GM15510 (cell line): ENCODE measurements around the gene PPL.

Experiments used
- POLR2A ChIP-seq: IDR thresholded peaks from 3 replicates; pipeline ENCODE4 v1.6.1; 2011; ENCODE audit warnings: borderline replicate concordance; ENCODE audit not compliant: insufficient read length; ENCODE audit errors: extremely low read depth

Gene PPL, protein sequence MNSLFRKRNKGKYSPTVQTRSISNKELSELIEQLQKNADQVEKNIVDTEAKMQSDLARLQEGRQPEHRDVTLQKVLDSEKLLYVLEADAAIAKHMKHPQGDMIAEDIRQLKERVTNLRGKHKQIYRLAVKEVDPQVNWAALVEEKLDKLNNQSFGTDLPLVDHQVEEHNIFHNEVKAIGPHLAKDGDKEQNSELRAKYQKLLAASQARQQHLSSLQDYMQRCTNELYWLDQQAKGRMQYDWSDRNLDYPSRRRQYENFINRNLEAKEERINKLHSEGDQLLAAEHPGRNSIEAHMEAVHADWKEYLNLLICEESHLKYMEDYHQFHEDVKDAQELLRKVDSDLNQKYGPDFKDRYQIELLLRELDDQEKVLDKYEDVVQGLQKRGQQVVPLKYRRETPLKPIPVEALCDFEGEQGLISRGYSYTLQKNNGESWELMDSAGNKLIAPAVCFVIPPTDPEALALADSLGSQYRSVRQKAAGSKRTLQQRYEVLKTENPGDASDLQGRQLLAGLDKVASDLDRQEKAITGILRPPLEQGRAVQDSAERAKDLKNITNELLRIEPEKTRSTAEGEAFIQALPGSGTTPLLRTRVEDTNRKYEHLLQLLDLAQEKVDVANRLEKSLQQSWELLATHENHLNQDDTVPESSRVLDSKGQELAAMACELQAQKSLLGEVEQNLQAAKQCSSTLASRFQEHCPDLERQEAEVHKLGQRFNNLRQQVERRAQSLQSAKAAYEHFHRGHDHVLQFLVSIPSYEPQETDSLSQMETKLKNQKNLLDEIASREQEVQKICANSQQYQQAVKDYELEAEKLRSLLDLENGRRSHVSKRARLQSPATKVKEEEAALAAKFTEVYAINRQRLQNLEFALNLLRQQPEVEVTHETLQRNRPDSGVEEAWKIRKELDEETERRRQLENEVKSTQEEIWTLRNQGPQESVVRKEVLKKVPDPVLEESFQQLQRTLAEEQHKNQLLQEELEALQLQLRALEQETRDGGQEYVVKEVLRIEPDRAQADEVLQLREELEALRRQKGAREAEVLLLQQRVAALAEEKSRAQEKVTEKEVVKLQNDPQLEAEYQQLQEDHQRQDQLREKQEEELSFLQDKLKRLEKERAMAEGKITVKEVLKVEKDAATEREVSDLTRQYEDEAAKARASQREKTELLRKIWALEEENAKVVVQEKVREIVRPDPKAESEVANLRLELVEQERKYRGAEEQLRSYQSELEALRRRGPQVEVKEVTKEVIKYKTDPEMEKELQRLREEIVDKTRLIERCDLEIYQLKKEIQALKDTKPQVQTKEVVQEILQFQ (N-terminal part only)

DNA sequence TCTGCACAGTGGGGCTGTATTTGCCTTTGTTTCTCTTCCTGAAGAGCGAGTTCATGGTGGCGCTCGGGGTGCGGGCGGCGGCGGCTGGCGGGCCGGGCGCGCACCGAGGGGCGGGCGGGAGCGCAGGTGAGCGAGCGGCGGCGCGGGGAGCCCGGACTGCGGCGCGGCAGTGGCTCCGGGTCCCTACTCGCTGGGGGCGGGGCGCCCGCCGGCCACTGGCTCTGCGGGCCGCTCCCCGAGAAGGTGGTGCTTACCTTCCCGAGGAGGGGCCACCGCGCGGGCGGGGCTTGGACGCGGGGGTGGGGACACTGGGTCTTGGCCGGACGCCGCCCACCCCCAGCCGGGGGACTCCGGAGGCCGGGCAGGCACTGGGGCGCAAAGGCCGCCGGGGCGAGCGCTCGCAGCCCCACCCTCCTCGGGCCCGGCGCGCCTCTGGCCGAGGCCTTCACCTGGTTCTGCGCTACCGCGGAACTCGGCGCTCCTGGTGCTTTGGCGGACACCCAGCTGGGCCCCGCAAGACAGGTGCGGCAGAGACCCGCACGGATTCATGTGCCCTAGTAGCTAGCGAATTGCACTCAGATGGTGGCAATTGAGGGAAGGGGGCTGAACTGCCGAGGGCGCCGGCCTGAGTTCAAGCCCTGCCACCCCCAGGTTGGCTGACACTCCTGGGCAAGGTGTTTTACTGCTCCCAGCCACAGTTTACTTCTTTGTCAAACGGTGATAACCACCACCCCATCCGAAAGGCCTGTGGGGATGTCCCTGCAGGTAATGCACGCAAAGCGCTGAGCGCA lies at the start of gene PPL:
Gene PPL, minus strand, starts transcription at position 158 of the 791 bp plus-strand sequence. Its CDS starts 103 bp downstream, at position 55.
- TF ChIP-seq POLR2A = no peak

DNA sequence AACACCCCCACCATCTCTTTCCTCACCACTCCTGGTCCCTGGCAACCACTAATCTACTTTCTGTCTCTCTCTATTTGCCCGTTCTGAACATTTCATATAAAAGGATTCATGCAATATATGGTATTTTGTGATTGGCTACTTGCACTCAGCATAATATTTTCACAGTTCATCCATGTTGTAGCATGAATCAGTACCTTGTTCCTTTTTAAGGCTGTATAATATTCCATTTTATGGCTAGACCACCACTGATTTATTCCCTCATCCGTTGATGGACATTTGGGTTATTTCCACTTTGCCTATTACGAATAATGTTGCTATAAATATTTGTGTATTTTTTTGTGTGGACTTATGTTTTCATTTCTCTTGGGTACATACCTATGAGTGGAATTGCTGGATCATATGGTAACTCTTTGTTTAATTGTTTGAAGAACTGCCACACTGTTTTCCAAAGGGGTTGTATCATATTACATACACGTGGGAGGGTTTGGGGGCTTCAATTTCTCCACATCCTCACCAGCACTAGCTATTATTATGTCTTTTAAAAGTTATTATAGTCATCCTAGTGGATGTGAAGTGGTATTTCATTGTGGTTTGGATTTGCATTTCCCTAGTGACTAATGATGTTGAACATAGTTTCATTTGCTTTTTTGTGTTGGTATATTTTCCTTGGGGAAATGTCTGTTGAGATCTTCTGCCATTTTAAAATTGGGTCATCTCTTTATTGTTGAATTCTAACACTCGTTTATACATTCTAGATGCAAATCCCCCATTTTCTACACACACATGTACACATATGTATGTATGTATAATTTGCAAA lies 47.4 kb upstream of the PPL start:
- TF ChIP-seq POLR2A = no peak

DNA sequence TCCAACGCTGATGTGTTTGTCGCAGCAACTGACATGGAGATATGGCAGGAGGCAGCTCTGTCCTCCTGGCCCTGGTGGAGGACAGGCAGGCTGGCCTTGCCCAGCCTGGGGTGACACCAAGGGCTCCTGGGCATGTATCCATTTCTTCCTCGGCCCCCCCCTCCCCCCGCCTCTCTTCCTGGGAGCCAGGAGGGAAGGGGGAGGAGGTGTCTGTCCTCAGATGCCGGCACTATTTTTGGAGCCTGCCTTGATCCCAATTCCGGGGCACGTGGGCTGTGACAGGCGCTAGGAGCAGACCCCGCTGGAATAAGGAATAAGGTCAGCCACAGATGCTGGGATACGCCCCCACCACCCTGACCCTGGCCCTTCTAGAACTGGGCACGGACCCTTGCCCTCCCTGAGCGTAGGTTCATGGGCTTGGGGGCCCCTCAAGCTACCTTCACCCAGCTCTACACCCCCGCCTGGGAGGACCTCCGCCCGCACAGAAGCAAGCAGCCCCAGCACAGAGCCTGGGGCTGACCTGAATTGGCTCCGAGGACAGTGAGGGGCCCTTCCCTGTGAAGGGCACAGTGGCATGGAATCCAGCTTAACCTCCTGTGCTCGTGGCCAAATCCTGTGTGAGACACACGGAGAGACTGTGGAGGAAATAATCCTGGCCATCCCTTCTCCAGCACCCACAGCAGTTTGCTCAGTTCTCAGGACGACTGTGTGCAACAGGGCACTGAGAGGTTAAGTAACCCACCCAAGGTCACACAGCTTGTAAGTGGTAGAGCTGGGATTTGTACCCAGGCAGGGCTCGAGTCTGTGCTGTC lies 45.3 kb upstream of the PPL start:
- TF ChIP-seq POLR2A = no peak

DNA sequence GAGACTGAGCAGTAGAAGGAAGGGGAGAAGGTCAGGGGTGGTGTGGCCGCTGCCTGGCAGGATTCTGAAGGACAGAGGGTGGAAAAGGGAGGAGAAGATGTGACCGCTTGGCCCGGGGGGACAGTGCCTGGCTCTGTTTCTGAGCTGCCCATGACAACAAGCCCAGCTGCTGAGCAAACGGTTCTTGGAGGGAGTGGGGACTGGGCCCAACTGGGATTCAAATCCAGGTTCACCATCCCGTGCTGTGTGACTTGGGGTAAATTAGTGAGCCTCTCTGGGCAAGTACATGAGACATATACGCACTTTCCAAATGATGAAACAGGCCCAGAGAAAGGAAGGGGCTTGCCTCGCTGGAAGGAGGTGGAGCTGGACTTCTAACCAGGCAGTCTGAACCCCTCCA lies 44.5 kb upstream of the PPL start:
- TF ChIP-seq POLR2A = no peak

DNA sequence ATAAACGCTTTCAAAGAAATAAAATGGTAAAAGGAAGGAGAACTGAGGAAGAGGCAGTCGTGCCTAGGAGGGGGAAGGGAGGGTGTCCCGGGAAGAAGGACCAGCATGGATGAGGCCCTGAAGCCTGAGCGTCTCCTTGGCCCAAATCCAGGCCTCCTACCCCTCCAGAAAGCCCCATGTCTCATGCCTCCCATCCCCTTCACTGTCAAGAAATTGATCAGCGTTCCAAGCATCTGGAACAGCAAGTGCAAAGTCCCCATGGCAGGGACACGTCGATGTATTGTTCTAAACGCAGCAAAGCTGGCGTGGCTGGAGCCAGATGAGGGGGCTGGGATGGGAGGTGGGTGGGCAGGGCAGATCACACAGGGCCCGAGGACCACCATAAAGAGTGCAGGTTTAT lies 43.7 kb upstream of the PPL start:
- TF ChIP-seq POLR2A = no peak

DNA sequence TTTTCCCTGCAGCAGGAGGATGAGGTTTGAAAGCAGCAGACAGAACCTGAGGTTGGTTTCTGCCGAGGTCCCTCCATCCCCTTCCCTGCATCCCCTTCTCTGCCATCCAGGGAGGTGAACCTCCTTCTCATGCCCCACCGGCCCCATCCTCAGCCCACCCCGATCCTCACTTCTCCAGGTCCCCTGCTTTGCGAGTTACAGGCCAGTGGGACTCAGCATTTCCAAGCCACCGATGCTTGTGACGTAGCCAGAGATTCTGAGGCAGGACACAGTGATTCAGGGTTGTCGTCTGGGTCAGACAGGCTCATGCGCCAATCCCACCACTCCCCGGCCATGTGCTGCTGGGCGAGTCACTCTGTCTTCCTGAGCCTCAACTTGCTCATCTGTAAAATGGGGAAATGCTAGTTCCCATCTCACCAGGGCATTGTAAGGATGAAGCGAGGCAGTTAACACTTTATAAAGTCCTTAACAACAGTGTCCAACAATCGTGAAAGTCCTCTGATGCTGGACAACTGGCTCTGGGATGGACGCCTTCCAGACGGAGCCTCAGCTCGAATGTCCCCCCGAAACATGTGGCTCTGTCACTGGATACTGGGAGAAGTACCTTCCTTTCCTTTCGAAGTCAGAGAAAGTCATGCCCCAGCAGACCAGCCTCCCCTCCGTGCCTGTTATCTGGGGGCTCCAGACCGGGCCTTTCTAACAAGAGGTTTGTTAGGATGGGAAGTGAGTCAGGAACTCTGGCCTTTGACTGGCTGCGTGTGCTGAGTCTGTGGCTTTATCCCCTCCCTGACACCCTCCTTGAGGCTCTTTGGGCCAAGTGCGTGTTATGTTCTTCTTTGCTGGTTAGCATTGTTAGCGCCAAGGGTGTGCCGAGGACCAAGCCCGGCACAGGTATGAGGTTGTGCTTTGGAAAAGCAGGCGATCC lies 43.0 kb upstream of the PPL start:
- TF ChIP-seq POLR2A = no peak

DNA sequence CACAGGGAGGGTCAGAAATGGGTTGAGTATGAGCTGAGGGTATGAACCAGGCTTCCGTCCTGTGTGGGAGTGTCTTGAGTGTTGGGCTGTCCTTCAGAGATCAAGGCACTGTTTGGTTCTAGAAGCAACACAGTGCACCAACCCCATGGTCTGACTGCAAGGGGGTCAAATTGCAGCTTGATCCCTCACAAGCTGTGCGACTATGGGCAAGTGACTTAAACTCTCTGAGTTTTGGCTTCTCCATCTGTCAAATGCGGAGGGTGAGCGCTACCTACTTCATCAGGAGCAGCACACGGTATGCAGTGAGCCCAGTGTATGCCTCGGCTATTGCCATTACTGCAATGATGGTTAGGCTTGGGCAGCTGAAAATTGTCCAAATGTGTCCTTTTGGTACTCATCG lies 42.2 kb upstream of the PPL start:
- TF ChIP-seq POLR2A = no peak

DNA sequence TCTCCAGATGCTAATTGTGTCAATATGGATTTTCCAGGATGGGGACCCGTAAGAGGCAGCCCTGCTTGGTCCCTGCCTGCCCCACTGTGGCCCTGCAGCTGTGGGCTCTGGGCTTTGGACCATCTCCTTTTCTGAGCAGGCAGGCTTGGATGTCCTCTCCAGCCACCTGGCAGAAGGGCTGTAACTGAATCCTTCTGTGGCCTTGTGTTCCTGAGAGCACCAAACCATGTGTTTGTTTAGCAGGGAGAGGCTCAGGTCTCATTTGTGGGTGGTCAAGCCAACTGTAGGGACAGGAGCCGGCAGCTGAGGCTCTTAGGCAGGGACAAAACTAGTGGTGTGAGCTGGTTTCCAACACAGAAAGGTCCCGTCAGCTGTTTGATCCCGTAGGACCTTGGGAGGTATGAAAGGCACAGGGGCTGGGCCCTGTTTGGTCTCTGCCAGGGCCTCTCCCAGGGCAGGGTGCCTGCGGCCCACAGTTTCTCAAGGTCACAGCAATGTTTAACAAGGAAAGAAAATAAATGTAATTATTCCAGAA lies 39.7 kb upstream of the PPL start:
- no peak for TF ChIP-seq POLR2A

DNA sequence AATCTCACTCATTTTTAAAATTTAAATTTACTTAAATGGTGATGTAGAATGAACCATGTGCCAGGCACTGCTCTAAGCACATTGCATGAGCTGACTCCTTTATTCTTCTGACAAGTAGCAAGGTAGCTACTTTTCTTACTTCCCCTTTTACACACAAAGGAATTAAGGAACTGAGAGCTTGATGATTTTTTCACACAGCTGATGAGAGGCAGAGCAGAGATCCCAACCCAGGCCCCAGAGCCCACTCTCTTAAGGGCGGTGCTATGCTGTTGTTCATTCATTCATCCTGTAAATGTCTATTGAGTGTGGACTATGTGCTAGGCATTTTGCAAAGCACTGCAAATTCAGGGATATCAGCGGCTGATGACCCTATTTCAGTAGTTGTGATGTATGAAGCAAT lies 39.1 kb upstream of the PPL start:
- no peak for TF ChIP-seq POLR2A

DNA sequence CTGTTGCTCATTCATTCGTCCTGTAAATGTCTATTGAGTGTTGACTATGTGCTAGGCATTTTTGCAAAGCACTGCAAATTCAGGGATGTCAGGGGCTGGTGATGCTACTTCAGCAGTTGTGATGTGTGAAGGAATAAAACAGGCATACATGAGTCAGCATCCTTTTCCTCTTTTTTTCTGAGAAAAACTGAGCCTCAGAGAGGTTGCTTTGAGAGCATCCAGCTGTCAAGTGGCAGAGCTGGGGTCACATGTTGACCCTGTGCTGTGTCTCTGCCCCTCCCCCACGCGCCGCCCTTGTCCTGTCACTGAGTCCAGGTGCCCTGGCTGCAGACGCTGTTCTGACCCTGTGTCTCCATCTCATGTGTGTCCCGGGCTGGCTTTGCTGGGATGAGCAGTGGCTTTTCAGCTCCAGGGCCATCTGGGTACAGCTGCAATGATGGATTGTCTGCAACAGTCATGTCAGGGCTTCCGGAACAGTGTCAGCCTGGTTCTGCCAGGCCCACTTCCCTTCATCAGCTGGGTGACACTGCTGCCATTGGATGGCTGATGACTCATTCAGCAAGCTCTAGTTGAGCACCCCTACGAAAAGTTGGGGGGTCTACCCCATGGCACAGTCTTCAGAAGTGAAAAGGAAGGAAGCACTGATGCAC lies 36.1 kb upstream of the PPL start:
- no peak for TF ChIP-seq POLR2A

DNA sequence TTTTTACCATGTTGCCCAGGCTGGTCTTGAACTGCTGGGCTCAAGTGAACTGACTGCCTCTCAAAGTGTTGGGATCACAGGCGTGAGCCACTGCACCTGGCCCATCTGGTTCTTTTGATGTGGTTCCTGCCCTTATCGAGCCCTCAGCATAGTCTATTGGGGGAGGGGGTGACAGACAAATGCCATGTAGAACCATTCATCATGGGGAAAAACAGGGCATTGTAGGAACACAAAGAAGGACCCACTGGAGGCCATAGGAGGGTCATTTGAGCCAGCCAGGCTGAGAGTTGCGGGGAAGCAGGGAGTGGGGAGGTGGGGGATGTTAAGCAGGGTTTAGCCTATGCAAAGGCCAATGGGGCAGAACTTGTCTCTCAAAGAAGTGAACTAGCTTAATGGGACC lies 33.1 kb upstream of the PPL start:
- TF ChIP-seq POLR2A = no peak
